ENCODE measurements around the gene DOC2A.
A peak's percentile ranks its signal among the peaks of the same experiment; 100 is the strongest.

The DOC2A gene

DNA sequence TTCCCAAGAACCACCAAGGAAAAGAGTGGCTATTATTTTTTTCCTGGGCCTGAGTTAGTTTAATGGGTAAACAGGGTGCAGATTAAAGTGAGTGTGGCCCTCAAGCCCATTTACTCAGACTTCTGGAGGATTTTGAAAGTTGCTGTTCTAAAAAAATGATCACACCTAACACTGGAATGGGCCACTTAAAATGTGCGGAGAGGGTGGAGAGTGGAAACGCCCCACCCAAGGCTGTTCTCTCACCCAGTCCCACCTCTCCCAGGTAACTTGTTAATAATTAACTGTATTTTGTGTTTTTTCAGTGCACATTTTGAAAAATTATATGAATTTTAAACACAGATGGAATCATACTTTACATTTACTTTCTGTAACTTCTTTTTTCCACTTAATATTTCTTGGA lies 20.8 kb downstream of the DOC2A start:
- no peak for DNase-seq

DNA sequence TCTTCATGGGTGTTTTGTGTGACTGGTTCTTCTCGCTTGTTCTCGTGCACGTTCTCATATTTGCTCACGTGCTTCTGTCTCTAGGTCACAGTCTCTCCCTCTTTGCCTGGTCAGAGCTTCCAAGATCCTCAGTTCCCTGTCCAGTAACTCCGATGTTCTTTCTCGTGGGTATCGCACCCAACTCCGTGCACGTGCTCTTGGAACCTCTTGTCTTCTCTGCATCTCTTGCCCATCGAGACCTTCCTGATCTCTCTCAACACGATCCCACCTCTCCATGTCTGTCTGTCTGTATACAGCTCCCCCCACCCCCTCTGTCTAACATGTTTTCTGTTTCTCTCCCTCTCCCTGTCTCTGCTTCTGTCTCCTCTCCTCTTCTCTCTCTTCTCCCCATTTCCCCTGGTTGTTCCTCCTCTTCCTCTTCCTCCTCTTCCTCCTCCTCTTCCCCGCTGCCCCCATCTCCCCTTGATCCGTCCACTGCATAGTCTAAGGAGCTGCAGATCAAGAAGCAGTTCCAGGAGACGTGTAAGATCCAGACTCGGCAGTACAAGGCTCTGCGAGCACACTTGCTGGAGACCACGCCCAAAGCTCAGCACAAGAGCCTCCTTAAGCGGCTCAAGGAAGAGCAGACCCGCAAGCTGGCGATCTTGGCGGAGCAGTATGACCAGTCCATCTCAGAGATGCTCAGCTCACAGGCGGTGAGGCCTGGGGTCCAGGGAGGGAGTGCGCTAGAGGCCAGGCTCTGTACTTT lies 21.5 kb downstream of the DOC2A start:
- no peak for DNase-seq

DNA sequence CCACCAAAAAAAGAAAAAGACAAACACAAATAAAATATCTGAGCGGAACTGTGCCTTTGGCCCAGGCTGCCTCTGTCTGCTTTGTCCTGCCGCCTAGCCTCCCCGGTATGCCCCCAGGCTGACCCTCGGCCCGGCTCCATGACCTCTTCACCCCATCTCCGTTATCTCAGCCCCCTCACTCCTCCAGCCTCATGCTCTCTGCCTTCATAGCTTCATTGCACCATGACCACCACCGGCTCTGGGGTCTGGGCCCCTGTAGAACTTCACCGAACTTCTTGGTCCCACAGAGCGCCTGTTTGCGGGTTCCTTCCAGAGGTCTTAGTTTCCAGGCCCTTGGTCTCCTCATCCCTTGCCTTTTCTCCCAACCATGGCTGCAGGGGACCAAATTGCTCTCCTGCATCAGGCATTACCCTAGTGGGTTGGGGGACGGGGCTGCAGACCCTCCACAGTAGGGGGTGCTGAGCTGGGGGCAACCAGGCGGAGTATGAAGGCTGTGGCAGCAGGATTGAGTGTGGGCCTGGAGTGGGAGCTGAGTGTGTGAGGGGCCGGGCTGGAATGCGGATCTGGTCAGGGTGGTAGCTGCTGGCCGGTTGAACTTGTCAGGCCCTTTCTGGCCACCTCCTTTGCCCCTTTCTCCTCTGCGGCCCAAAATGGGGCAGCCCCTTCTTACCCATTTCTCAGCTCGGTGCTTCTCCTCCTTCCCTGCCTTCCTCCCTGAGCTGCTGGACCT lies 22.3 kb downstream of the DOC2A start:
- DNase-seq, result no peak

DNA sequence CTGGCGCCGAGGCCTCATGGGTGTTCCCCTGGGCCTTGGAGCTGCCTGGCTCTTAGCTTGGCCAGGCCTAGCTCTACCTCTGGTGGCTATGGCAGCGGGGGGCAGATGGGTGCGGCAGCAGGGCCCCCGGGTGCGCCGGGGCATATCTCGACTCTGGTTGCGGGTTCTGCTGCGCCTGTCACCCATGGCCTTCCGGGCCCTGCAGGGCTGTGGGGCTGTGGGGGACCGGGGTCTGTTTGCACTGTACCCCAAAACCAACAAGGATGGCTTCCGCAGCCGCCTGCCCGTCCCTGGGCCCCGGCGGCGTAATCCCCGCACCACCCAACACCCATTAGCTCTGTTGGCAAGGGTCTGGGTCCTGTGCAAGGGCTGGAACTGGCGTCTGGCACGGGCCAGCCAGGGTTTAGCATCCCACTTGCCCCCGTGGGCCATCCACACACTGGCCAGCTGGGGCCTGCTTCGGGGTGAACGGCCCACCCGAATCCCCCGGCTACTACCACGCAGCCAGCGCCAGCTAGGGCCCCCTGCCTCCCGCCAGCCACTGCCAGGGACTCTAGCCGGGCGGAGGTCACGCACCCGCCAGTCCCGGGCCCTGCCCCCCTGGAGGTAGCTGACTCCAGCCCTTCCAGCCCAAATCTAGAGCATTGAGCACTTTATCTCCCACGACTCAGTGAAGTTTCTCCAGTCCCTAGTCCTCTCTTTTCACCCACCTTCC lies 23.3 kb downstream of the DOC2A start:
- DNase-seq, result no peak

DNA sequence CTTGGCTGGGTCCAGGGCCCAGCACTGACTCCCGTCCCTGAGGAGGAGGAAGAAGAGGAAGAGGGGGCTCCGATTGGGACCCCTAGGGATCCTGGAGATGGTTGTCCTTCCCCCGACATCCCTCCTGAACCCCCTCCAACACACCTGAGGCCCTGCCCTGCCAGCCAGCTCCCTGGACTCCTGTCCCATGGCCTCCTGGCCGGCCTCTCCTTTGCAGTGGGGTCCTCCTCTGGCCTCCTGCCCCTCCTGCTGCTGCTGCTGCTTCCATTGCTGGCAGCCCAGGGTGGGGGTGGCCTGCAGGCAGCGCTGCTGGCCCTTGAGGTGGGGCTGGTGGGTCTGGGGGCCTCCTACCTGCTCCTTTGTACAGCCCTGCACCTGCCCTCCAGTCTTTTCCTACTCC lies 23.9 kb downstream of the DOC2A start:
- no peak for DNase-seq

DNA sequence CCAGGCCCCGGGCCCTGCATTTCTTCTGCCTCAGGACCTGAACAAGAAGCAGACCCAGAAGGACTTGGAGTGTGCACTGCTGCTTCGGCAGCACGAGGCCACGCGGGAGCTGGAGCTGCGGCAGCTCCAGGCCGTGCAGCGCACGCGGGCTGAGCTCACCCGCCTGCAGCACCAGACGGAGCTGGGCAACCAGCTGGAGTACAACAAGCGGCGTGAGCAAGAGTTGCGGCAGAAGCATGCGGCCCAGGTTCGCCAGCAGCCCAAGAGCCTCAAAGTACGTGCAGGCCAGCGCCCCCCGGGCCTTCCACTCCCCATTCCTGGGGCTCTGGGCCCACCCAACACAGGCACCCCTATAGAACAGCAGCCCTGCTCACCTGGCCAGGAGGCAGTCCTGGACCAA lies 24.6 kb downstream of the DOC2A start:
- DNase-seq, result no peak

DNA sequence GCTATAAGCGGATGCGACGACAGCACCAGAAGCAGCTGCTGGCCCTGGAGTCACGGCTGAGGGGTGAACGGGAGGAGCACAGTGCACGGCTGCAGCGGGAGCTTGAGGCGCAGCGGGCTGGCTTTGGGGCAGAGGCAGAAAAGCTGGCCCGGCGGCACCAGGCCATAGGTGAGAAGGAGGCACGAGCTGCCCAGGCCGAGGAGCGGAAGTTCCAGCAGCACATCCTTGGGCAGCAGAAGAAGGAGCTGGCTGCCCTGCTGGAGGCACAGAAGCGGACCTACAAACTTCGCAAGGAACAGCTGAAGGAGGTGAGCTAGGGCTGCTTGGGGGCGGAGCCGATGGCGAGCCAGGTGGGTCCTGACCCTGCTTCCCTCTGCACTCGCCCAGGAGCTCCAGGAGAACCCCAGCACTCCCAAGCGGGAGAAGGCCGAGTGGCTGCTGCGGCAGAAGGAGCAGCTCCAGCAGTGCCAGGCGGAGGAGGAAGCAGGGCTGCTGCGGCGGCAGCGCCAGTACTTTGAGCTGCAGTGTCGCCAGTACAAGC lies 25.5 kb downstream of the DOC2A start:
- no peak for DNase-seq

DNA sequence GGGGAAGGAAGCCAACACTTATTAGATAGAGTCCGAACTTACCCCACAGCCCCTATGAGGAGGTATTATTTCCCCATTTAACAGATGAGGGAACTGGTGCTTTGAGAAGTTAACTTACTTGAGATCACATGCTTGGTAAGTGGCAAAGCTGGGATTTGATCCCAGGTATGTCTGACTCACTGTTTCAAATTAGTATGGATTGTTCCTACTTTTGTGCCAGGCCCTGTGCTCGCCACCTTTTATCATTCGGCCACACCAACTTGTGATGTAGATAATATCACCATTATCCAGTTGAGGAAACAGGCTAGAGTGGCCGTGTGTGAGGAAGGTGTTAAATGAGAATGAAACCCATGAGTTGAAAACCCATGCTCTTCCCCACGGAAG lies 26.1 kb downstream of the DOC2A start:
- no peak for DNase-seq

DNA sequence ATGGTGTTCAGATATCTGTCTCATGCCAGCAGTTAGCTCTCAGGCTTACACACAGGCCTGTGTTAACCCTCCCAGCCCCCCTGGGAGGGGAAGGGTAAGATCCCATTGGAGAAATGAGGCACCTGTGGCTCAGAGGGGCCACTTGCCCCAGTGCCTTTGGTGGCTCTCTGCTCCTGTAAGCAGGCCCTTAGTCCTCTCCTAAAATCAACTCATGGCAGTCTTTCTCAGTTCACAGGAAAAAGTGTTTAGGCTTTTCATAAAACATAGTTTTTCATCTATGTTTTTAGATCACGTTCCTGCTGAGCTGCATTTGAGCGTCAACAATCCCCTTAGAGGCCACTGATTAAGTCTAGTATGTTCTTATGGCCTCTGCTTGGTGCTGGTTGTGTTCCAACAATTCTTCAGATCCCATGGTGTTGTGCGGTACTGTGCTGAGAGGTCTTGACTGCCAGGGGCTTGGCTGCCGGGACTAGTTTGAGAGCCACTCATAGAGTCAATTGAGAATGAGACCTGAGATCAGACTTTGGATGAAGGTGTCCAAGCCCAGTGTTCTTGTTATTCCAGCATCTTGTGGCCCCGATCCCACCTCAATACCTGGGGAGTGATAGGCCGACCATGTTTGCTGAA lies 26.6 kb downstream of the DOC2A start:
- DNase-seq, result no peak

DNA sequence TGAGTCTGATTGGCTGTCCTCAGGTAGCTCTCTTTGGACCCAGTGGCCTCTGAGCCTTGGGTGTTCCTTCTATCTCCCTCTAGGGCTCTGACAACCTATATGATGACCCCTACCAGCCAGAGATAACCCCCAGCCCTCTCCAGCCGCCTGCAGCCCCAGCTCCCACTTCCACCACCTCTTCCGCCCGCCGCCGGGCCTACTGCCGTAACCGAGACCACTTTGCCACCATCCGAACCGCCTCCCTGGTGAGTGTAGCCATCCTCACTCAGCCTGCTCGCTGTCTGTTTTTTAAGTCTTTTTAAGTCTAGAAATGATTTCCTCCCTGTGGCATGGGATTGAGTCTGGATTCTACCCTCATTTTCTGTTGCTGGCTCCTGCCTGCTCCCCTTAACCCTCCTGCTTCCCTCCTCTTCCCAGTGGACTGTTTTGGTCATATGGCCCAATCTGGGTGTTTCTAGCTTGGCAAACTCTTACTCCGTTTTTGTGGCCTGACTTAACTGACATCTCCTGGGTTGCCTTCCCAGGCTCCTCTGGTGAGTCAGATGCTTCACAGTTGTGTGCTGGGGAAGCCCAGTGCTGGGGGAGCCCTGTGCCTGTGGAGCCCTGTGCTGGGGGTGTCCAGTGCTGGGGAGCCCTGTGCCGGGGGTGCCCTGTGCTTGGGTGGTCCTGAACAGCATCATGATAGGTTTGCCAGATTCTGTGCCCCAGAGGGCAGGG lies 27.2 kb downstream of the DOC2A start:
- DNase-seq, result no peak

DNA sequence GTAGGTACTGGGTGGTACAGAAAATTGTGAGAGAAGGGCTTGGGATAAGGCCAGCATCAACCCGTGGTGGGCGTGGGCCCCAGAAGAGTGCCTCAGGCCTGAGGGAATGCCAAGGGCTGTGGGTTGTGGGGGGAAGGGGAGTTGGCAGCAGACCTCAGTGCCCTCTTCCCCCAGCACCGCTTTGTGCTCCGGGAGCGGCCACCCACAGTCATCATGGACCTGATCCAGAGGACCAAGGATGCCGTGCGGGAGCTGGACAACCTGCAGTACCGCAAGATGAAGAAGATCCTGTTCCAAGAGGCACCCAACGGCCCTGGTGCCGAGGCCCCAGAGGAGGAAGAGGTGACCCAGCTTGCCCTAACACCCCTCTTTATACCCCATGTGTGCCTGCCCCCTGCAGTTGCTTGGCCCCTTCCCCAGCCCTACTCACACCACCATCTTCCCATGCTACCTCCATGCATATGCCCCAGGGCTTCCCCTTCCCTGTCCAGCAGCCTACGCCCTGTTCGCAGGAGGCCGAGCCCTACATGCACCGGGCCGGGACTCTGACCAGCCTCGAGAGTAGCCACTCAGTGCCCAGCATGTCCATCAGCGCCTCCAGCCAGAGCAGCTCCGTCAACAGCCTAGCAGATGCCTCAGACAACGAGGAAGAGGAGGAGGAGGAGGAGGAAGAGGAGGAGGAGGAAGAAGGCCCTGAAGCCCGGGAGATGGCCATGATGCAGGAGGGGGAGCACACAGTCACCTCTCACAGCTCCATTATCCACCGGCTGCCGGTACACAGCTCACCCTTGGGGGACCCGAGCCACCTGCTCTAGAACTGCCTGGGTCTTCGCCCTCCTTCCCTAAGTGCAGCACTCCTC lies 28.0 kb downstream of the DOC2A start:
- no peak for DNase-seq

DNA sequence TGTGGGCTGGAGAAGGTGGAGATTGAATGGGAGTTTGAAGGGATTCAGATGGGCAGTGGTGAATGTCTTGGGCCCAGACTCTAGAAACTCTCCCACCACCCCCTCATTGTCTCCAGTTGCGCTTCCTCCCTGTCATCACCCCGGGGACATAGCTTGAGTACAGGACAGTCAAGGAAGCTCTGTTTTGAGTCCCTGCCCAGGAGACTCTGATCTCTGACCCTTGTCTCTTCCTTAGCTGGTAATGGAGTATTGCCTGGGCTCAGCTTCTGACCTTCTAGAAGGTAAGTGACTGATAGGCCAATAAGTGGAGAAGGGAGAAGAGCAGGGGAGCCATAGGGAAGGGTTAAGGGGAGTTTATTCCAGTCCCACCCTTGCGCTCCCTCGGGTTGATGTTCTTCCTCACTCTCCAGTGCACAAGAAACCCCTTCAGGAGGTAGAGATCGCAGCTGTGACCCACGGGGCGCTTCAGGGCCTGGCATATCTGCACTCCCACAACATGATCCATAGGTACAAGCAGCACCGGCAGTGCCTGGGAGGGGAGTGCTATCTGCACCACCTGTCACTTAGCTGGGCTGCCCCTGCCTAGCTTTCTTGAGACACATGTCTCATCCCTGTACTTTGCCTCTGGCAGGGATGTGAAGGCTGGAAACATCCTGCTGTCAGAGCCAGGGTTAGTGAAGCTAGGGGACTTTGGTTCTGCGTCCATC lies 32.1 kb downstream of the DOC2A start:
- no peak for DNase-seq

DNA sequence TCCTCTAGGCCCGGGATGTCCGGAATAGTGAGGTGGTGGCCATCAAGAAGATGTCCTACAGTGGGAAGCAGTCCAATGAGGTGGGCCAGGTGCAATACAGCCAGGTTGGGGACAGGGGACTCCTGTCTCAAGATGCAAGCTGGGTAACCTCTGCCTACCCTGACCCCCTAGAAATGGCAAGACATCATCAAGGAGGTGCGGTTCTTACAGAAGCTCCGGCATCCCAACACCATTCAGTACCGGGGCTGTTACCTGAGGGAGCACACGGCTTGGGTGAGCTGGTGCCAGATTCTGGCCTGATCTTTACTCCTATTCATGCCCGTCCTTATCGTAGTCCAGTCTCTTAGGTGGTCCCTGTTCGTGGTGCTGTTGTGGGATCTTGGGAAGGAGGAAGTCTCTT lies 32.7 kb downstream of the DOC2A start:
- DNase-seq, result no peak

DNA sequence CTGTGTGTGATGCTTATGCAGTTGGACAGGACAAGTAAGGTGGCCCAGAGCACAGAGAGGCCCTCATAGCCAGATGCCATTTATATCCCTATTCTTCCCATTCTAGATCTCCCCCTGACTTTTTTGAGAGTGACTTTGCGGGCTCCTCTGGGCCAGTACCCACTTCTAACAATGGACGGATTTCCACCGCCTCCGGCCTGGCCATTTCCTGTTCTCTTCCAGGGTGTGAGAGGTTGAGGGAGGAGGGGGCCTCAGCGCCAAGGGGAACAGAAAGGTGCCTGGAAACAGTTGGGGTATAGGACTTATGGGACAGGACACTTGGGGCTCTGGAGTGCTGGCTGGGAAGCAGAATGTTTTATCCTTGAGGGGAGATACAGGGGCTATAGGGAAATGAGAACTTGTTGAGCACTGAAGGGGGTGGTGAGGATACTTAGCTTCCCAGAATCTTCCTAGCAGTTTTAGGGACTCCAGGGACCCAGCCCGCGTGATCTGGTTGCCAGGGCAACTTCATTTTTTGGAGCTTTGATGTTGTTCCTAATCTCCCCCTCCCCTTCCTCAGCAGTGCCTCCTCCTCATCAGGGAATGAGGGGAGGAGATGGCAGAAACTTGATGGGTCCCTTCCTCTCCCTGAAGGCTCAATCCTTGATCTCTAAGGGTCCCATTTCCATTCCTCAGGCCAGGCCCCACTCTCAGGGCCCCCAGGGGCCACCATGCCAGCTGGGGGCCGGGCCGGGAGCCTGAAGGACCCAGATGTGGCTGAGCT lies 33.6 kb downstream of the DOC2A start:
- DNase-seq, result no peak

DNA sequence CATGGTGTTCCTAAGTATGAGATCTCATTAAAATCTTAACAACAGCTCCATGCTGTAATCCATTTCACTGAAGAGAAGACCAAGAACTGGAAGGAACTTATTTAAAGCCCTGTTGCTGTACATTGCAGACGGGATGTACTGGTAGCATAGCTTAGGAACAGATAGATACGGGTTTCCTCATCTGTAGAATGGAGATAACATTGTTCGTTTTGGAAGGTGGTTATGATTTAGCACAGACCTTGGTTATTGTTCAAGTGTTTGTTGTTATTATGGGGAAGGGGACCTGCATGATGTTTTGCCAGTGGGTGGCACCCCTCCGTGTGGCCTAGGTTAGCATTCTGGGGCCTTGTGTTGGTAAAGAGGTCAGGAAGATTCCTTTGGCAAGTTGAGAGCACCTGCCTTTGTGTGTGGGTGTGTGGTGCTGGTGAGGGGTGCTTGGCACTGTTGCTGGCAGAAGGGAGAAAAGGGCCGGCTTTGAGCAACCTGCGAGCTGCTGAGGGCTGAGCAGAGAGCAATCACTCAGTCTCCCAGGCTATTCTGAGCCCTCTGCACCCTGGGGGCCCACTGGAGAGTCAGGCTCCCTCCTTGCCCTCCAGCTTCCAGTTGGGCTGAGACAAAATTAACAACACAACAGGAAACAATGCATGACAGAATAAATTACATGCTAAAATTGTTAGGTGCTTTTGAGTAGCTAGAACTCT lies 34.9 kb downstream of the DOC2A start:
- DNase-seq, result no peak

DNA sequence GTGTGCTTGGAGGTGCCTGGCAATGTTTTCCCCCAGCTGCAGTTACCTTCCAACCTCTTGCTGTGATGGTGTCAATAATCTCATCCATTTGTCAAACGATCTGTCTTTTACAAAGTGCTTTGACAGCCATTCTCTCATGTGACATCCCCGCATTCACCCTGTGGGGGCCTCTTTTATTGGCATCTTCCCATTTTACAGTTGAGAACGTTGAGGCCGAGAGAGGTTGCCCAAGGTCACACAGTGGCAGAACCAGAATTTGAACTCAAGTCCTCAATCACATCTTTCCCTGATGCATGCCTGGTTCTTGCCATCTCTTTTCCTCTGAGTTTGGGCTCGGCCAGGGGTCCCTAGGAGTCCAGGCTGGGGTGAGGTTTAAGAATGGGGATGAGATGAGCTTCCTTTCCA lies 35.7 kb downstream of the DOC2A start:
- DNase-seq, result no peak

DNA sequence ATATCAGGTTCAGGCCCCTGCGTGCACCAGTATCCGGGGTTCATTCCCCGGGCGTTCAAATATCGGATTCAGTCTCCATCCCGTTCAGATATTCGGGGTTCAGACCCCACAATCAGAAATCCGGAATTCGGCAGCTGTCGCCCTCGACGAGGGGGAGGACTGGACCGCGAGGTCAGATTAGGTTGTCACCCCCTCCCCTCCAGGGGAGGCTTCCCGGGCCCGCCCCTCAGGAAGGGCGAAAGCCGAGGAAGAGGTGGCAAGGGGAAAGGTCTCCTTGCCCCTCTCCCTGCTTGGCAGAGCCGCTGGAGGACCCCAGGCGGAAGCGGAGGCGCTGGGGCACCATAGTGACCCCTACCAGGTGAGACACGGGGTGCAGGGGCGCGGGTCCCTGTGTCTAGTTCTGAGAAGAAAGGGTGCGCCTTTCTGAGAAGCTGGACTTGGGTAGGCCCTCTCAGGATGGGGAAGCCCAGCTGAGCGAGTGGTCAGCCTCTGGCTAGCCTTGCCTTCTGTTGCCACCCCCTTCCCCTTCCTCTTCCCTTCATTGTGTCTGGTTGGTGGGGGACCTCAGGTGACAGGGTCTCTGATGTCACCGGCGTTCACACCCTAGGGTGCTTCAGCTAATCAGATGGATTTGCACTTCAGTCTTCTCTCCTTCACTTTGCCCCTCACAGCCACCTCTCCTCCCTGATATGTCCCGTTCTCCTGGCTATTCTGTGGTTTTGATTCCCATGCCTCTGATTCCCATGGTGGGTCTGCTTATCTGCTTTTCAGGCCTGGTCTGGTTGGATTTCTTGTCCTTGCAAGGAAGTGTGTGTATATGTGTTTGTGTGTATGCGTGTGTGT lies 36.3 kb downstream of the DOC2A start:
- DNase-seq, result peak in 3 of 58 donors; percentile 3 to 31 (median 17)
